ENCODE data around the gene RETSAT.

GRCh38 chr2:85356186-85356585, 1.9 kb upstream of the RETSAT start:
- TF ChIP-seq CTCF (IDR thresholded peaks at IDR 0.05; ENCODE audit: insufficient read depth, low read length, poor library complexity, severe bottlenecking) (no peak), EZH2phosphoT487 (conservative IDR thresholded peaks at IDR 0.05; ENCODE audit: low read length) (no peak)

All from SU-DHL-6 (cell line).